Colon (tissue), 2 donors: Measurements from ENCODE around the gene PLEKHA7.
A peak's percentile ranks its signal among the peaks of the same experiment; 100 is the strongest.
"Not testable (repeated sequence)": the region's sequence is repeated elsewhere in the genome, so short reads cannot be mapped to it uniquely, and the experiment has no call there.

Experiments used
- FAIRE-seq: peaks from 2 replicates; lab custom pipeline; 2012; peaks lifted over from hg19 to GRCh38; lab: Jason Lieb, UNC
- donor health status: control.
- donor health status: control.

PLEKHA7 gene

GRCh38 chr11:17005646-17006045, 8.6 kb downstream of the PLEKHA7 start:
- FAIRE-seq = no peak

GRCh38 chr11:17004486-17005148, 9.6 kb downstream of the PLEKHA7 start:
- FAIRE-seq = no peak

GRCh38 chr11:17003426-17003825, 10.8 kb downstream of the PLEKHA7 start:
- FAIRE-seq = no peak

GRCh38 chr11:17002543-17002942, 11.7 kb downstream of the PLEKHA7 start:
- FAIRE-seq = no peak

GRCh38 chr11:17001806-17002205, 12.4 kb downstream of the PLEKHA7 start:
- no peak for FAIRE-seq

GRCh38 chr11:17000987-17001386, 13.2 kb downstream of the PLEKHA7 start:
- FAIRE-seq = no peak

GRCh38 chr11:17000253-17000652, 14.0 kb downstream of the PLEKHA7 start:
- not testable (repeated sequence) for FAIRE-seq

GRCh38 chr11:16999116-16999515, 15.1 kb downstream of the PLEKHA7 start:
- FAIRE-seq = no peak

GRCh38 chr11:16997624-16998023, 16.6 kb downstream of the PLEKHA7 start:
- no peak for FAIRE-seq

GRCh38 chr11:16993495-16993894, 20.7 kb downstream of the PLEKHA7 start:
- FAIRE-seq = no peak

- FAIRE-seq = no peak
Measured at GRCh38 chr11:16992846-16993245, 21.4 kb downstream of the PLEKHA7 start.

- no peak for FAIRE-seq
Measured at GRCh38 chr11:16989554-16989953, 24.7 kb downstream of the PLEKHA7 start.

GRCh38 chr11:16987205-16987568, 27.0 kb downstream of the PLEKHA7 start:
- no peak for FAIRE-seq

- FAIRE-seq = peak; percentile 10
Measured at GRCh38 chr11:16986434-16987204, 27.6 kb downstream of the PLEKHA7 start.

GRCh38 chr11:16985297-16985696, 28.9 kb downstream of the PLEKHA7 start:
- FAIRE-seq = no peak

- no peak for FAIRE-seq
Measured at GRCh38 chr11:16984229-16984628, 30.0 kb downstream of the PLEKHA7 start.

GRCh38 chr11:16982809-16983208, 31.4 kb downstream of the PLEKHA7 start:
- FAIRE-seq = no peak

GRCh38 chr11:16982256-16982671, 31.9 kb downstream of the PLEKHA7 start:
- no peak for FAIRE-seq

GRCh38 chr11:16981651-16982194, 32.5 kb downstream of the PLEKHA7 start:
- FAIRE-seq = no peak

- no peak for FAIRE-seq
Measured at GRCh38 chr11:16979703-16980622, 34.3 kb downstream of the PLEKHA7 start.

- no peak for FAIRE-seq
Measured at GRCh38 chr11:16977994-16978315, 36.3 kb downstream of the PLEKHA7 start.
